DND-41 (cell line): ENCODE data around the gene PTPRU.

Experiments
- ATAC-seq: fragments of 200-7000 bp; cut with Tn5 transposase; 3 replicates; pipeline ENCODE4 v1.9.1; 2021; ENCODE audit warnings: low read depth; ENCODE audit not compliant: insufficient read depth
- DNase-seq: peaks from one replicate; pipeline ENCODE4 v3.0.0-alpha.2; 2020
- H2AFZ ChIP-seq: 2 replicates; pipeline ENCODE4 v1.6.0; 2012; ENCODE audit warnings: low read depth, low read length
- H3K27ac ChIP-seq: 2 replicates; pipeline ENCODE4 v1.5.1; 2012; ENCODE audit warnings: low read length, inconsistent platforms
- H3K27me3 ChIP-seq: fragments of 200-600 bp; sonication (generic); 2 replicates; pipeline ENCODE4 v1.6.0; 2012; ENCODE audit warnings: low read length, mild to moderate bottlenecking, inconsistent platforms; ENCODE audit not compliant: insufficient read depth, poor library complexity
- H3K36me3 ChIP-seq: 2 replicates; pipeline ENCODE4 v1.5.1; 2012; ENCODE audit warnings: low read length, inconsistent platforms; ENCODE audit not compliant: insufficient read depth
- H3K4me1 ChIP-seq: 2 replicates; pipeline ENCODE4 v1.5.1; 2012; ENCODE audit warnings: mild to moderate bottlenecking, low read length; ENCODE audit not compliant: insufficient read depth
- H3K4me2 ChIP-seq: 2 replicates; pipeline ENCODE4 v1.6.0; 2012; ENCODE audit warnings: mild to moderate bottlenecking, moderate library complexity, low read length, inconsistent platforms; ENCODE audit not compliant: insufficient read depth
- H3K4me3 ChIP-seq, 2 experiments: fragments of 200-600 bp in 1 of 2; shearing (Covaris generic) in 1 of 2; 2 replicates each; pipeline ENCODE4 v1.5.1; 2012 to 2016; ENCODE audit warnings: inconsistent platforms in 2 of 2, low read length in 2 of 2, mild to moderate bottlenecking in 2 of 2, low read depth in 1 of 2, moderate library complexity in 1 of 2
- H3K79me2 ChIP-seq: 2 replicates; pipeline ENCODE4 v1.6.0; 2012; ENCODE audit warnings: low read length, inconsistent platforms; ENCODE audit not compliant: insufficient read depth
- H3K9ac ChIP-seq: 2 replicates; pipeline ENCODE4 v1.6.0; 2012; ENCODE audit warnings: low read depth, mild to moderate bottlenecking, inconsistent platforms, low read length, moderate library complexity
- H3K9me3 ChIP-seq: 2 replicates; pipeline ENCODE4 v1.5.1; 2012; ENCODE audit warnings: low read length, moderate library complexity, mild to moderate bottlenecking, inconsistent platforms; ENCODE audit not compliant: insufficient read depth, severe bottlenecking
- H4K20me1 ChIP-seq: 2 replicates; pipeline ENCODE4 v1.6.0; 2012; ENCODE audit warnings: low read length; ENCODE audit not compliant: insufficient read depth
- EZH2 ChIP-seq: IDR thresholded peaks from 3 replicates; pipeline ENCODE4 v1.6.1; 2012; ENCODE audit warnings: borderline replicate concordance, low read depth, mild to moderate bottlenecking, moderate library complexity, low read length, inconsistent platforms; ENCODE audit not compliant: severe bottlenecking
- TF ChIP-seq, protein P1 (sequence below): IDR thresholded peaks from 2 replicates; pipeline ENCODE4 v1.5.1; 2012; ENCODE audit warnings: borderline replicate concordance, low read length, moderate library complexity, mild to moderate bottlenecking; ENCODE audit not compliant: poor library complexity, severe bottlenecking; ENCODE audit errors: extremely low read depth

PTPRU gene

DNA sequence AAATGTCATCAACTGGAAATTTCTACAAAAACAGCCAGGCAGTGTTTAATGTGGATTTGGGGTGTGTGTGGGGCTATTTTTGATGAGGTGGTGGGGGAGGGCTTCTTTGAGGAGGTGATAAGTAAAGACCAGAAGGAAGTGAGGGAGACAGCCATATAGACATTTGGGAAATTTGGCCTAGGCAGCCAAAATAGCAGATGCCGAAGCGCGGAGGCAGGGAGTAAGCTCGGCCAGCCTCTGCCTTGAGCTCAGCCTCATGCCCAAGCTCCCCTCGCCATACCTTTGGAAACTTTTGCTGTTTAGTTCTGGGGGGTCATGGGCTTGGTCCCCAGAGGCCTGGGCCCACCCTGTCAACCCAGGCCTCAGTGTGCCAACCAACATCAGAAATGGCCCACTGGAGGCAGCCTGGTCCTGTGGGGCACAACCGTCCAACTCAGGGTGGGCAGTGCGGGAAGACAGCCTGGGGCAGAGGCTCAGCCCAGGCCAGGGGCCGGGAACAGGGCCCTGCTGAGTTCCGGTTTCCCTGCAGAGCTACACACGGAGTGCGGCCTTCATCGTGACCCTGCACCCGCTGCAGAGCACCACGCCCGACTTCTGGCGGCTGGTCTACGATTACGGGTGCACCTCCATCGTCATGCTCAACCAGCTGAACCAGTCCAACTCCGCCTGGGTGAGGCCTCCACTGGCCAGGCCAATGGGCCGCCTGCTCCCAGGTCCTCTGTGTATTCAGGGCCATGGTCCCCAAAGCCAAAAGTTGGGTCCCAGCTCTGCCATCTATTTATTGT is 84.0 kb downstream of the PTPRU start:
- DNase-seq (no peak), ATAC-seq (no peak)
- no peak for TF ChIP-seq EZH2
- TF ChIP-seq, protein P1, sequence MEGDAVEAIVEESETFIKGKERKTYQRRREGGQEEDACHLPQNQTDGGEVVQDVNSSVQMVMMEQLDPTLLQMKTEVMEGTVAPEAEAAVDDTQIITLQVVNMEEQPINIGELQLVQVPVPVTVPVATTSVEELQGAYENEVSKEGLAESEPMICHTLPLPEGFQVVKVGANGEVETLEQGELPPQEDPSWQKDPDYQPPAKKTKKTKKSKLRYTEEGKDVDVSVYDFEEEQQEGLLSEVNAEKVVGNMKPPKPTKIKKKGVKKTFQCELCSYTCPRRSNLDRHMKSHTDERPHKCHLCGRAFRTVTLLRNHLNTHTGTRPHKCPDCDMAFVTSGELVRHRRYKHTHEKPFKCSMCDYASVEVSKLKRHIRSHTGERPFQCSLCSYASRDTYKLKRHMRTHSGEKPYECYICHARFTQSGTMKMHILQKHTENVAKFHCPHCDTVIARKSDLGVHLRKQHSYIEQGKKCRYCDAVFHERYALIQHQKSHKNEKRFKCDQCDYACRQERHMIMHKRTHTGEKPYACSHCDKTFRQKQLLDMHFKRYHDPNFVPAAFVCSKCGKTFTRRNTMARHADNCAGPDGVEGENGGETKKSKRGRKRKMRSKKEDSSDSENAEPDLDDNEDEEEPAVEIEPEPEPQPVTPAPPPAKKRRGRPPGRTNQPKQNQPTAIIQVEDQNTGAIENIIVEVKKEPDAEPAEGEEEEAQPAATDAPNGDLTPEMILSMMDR, result no peak
- H3K9ac ChIP-seq, result no peak overlapping the region
- no peak overlapping the region for H3K27ac ChIP-seq
- H3K4me3 ChIP-seq, result no peak overlapping the region
- no peaks in the 10 kb centered on the region for H3K4me1 ChIP-seq
- H3K36me3 ChIP-seq, result no peaks in the 10 kb centered on the region
- H3K9me3 ChIP-seq, result no peaks in the 10 kb centered on the region
- H3K27me3 ChIP-seq, result no peaks in the 10 kb centered on the region
- H3K79me2 ChIP-seq, result no peaks in the 10 kb centered on the region
- no peak overlapping the region for H3K4me2 ChIP-seq
- no peaks in the 10 kb centered on the region for H4K20me1 ChIP-seq
- no peak overlapping the region for H2AFZ ChIP-seq

DNA sequence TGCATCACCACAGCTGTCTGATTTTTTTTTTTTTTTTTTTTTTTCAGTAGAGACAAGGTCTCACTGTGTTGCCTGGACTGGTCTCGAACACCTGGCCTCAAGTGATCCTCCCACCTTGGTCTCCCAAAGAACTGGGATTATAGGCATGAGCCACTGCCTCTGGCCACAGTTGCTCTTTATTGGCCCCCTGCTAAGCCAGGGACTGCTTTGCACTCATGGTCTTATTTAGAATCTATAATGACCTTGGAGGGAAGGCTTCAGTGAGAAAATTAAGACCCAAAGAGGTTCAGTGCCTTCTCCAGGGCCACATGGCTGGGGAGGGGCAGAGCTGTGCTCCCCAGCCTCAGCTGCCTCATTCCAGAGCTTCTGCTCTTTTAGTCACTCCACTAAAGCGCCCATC is 84.9 kb downstream of the PTPRU start:
- Histone ChIP-seq H3K4me2 (no peak overlapping the region), H3K36me3 (no peaks in the 10 kb centered on the region), H3K4me3 (no peak overlapping the region), H4K20me1 (no peaks in the 10 kb centered on the region), H3K9me3 (no peaks in the 10 kb centered on the region), H3K4me1 (no peaks in the 10 kb centered on the region), H3K9ac (no peak overlapping the region), H3K27me3 (no peaks in the 10 kb centered on the region), H2AFZ (no peak overlapping the region), H3K27ac (no peak overlapping the region), H3K79me2 (no peaks in the 10 kb centered on the region)
- no peak for TF ChIP-seq EZH2
- TF ChIP-seq, protein P1, result no peak
- DNase-seq, result no peak
- no peak for ATAC-seq

DNA sequence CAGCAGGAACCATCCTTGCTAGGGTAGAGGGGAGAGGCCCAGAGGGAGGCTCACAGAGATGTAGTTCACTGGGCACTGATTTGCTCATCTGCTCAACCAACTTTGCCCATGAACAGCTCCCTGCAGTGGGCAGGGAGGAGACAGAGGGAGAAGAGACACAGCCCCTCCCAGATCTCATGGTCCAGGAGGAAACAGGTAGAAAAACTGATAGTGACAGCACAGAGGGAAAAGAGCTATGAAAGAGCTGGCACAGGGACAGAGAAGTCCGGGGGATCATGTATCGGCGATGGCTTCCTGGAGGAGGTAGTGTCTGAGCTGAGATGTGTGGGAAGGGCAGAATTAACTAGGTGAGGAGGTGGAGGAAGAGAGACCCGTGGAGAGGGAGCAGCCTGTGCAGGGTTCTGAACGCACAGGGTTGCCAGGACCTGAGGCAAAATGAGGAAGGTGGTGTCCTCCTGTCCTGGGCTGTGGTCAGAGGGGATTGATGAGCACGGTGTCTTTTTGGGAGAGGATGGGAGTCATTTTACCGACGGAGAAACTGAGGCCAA is 85.9 kb downstream of the PTPRU start:
- DNase-seq (no peak), ATAC-seq (no peak)
- TF ChIP-seq, protein P1, result no peak
- TF ChIP-seq EZH2, result no peak
- H3K4me3 ChIP-seq, result no peak overlapping the region
- H3K27me3 ChIP-seq, result no peaks in the 10 kb centered on the region
- no peak overlapping the region for H3K4me2 ChIP-seq
- no peaks in the 10 kb centered on the region for H3K9me3 ChIP-seq
- no peak overlapping the region for H3K9ac ChIP-seq
- no peaks in the 10 kb centered on the region for H3K79me2 ChIP-seq
- H2AFZ ChIP-seq, result no peak overlapping the region
- H4K20me1 ChIP-seq, result no peaks in the 10 kb centered on the region
- H3K36me3 ChIP-seq, result no peaks in the 10 kb centered on the region
- H3K27ac ChIP-seq, result no peak overlapping the region
- no peaks in the 10 kb centered on the region for H3K4me1 ChIP-seq
